ENCODE results near the gene TCF7L2.
"Not testable (repeated sequence)": the region's sequence is repeated elsewhere in the genome, so short reads cannot be mapped to it uniquely, and the experiment has no call there.

TCF7L2 gene

GRCh38 chr10:113060201-113061053 is 110.4 kb downstream of the TCF7L2 start:
- no peak for DNase-seq (ENCODE audit: extremely low read depth in 1 of 2, low read depth in 1 of 2)

DNA sequence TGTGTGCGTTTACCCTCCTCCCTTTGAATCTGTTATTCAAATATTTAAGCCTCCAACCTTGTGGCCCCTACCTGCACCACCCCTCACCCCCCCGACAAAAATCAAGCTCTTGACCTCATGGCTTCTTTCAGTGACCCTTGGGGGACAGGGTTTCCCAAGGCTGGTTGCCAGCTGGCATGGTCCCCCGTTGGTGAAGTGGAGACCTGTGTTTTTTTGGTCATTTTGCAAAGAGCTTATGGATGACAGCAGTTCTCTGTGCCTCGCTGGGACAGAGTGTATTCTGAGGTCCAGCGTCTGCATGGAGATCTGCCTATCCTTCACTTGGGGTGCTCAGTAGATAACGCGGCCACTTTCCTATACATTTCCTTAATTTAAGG is 111.0 kb downstream of the TCF7L2 start:
- no peak for DNase-seq (ENCODE audit: extremely low read depth in 1 of 2, low read depth in 1 of 2)

- DNase-seq (ENCODE audit: extremely low read depth in 1 of 2, low read depth in 1 of 2) = no peak
Measured at GRCh38 chr10:113061557-113061956, 111.5 kb downstream of the TCF7L2 start.

GRCh38 chr10:113063043-113063967 is 113.3 kb downstream of the TCF7L2 start:
- no peak for DNase-seq (ENCODE audit: extremely low read depth in 1 of 2, low read depth in 1 of 2)

- no peak for DNase-seq (ENCODE audit: extremely low read depth in 1 of 2, low read depth in 1 of 2)
Measured at GRCh38 chr10:113064039-113064438, 114.0 kb downstream of the TCF7L2 start.

- not testable (repeated sequence) for DNase-seq (ENCODE audit: extremely low read depth in 1 of 2, low read depth in 1 of 2)
Measured at GRCh38 chr10:113066120-113066519, 116.1 kb downstream of the TCF7L2 start.

DNA sequence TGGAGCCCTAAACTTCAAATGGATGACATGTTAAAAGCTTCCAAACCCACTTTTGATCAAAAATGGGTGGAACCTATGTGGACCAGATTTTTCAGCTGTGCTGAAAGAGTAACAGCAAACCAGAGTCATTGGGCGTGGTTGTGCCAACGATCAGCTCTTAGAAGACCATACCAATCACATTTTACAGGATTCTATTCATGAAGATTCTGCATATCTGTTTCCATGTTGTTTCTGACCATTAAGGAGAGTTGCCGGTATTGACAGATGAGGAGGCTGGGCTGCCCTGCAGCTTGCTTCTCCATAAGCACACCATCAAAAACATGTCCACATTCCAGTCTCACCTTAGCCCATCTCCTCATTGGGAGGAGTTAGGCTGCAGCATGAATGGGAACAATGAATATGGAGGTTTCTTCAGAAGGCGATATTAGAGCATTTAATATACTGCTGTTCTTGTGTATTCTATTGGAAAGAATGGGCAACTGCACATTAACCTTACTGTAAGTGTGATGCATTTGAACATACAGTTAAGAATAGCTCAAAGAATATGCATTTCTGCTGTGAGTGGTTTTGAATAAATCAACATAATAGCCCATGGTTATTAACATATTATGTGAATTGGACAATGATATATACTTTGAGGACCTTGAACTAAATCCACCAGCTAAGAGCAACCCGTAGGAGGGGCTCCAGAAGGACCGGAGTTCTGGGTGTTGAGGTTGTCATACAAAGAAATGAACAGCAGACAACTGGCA is 116.7 kb downstream of the TCF7L2 start:
- DNase-seq (ENCODE audit: extremely low read depth in 1 of 2, low read depth in 1 of 2) = no peak

GRCh38 chr10:113067501-113067900 is 117.5 kb downstream of the TCF7L2 start:
- no peak for DNase-seq (ENCODE audit: extremely low read depth in 1 of 2, low read depth in 1 of 2)

- DNase-seq (ENCODE audit: extremely low read depth in 1 of 2, low read depth in 1 of 2) = no peak
Measured at GRCh38 chr10:113068178-113068890, 118.3 kb downstream of the TCF7L2 start.

- no peak for DNase-seq (ENCODE audit: extremely low read depth in 1 of 2, low read depth in 1 of 2)
Measured at GRCh38 chr10:113069595-113069994, 119.5 kb downstream of the TCF7L2 start.

GRCh38 chr10:113071446-113071845 is 121.4 kb downstream of the TCF7L2 start:
- DNase-seq (ENCODE audit: extremely low read depth in 1 of 2, low read depth in 1 of 2) = no peak

DNA sequence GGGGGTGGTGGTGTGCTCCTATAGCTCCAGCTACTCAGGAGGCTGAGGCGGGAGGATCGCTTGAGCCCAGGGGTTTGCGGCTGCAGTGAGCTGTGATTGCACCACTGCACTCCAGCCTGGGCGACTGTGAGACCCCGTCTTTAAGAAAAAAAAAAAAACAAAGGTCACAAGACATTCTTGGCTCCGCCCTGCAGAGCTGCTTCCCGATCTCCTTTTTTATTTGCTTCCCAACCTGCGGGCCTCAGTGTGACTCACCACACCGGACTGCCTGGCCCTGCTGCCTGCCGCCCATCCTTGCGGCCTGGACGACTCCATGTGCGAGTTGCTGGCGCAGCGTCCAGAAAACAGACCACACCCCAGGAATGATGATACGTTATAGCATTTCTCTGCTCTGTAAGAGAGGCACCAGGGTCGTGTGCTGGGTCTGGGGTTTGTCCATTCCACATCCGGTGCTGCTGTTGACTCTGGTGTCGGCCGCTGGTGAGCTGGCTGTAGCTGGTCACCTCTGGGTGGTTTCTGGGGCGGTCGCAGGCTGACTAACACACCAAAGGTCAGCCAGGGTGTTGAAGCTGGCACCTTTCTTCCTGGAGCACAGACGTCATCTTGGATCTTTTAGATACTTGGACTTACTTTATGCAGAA is 123.6 kb downstream of the TCF7L2 start:
- no peak for DNase-seq (ENCODE audit: extremely low read depth in 1 of 2, low read depth in 1 of 2)

- no peak for DNase-seq (ENCODE audit: extremely low read depth in 1 of 2, low read depth in 1 of 2)
Measured at GRCh38 chr10:113076949-113077348, 126.9 kb downstream of the TCF7L2 start.

- DNase-seq (ENCODE audit: extremely low read depth in 1 of 2, low read depth in 1 of 2) = no peak
Measured at GRCh38 chr10:113078282-113078907, 128.3 kb downstream of the TCF7L2 start.

- DNase-seq (ENCODE audit: extremely low read depth in 1 of 2, low read depth in 1 of 2) = no peak
Measured at GRCh38 chr10:113080061-113080924, 130.2 kb downstream of the TCF7L2 start.

- DNase-seq (ENCODE audit: extremely low read depth in 1 of 2, low read depth in 1 of 2) = no peak
Measured at GRCh38 chr10:113080925-113081229, 130.8 kb downstream of the TCF7L2 start.

DNA sequence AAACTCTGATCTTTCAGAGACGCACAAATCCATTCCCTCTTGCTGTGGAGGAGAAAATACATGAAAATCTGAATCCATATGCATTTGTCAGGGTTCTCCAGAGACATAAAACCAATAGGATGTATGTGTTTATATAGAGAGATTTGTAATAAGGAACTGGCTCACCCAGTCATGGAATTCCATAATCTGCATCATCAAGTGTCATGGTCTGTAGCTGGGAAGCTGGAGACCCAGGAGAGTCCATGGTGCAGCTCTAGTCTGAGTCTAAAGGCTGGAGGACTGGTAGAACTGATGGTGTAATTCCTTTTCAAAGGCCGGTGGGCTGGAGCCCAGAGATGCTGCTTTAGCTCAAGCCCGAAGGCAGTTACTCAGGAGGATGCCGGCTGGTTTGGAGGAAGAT is 134.0 kb downstream of the TCF7L2 start:
- DNase-seq (ENCODE audit: extremely low read depth in 1 of 2, low read depth in 1 of 2) = no peak

- no peak for DNase-seq (ENCODE audit: extremely low read depth in 1 of 2, low read depth in 1 of 2)
Measured at GRCh38 chr10:113085776-113086175, 135.7 kb downstream of the TCF7L2 start.

DNA sequence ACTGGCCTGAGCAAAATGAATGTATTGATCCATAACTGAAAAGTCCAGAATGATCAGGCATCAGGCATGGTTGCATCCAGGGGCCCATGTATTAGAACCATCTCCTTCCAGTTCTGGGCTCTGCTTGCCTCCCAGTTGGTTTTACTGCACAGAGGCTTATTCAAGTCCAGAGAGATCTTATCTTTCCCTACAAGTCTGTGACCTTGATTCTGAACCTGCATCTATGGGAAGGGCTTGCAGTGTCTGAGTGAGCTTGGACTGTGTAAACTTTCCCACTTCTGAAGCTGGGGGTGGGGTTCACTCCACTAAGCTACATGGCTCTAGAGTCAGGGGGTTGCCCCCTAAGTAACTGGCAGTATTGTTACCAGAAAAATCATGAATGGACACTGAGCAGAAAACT is 136.2 kb downstream of the TCF7L2 start:
- DNase-seq (ENCODE audit: extremely low read depth in 1 of 2, low read depth in 1 of 2) = no peak

Measured in activated CD8-positive, alpha-beta memory T cell treated with anti-CD3 and anti-CD28 coated beads for 1 hour (primary cell).